Body of pancreas (tissue), 4 donors: ENCODE measurements around the gene ZNF689. TPM values are rescaled to one million over a fixed set of nuclear protein-coding genes. Genes with fewer than 3 reads are reported as not detected.

Experiments
- ATAC-seq: fragments of 150-250 bp; one replicate; pipeline ENCODE4 v1.9.1; 2016
- DNase-seq, 4 donors: peaks; one replicate each; pipeline ENCODE4 v3.0.0-alpha.2; 2019
- H3K27ac ChIP-seq, 4 donors: fragments of 200-600 bp; sonication (generic); 1 replicate in 3 of 4; 2 replicates in 1 of 4; pipeline versions ENCODE4 v1.5.1 to v1.6.1; 2016 to 2019; ENCODE audit warnings: mild to moderate bottlenecking in 1 of 4, mixed read lengths in 1 of 4, moderate library complexity in 1 of 4
- H3K27me3 ChIP-seq, 2 donors: fragments of 200-600 bp; sonication (generic); one replicate each; pipeline ENCODE4 v1.6.0; 2016; ENCODE audit warnings: mild to moderate bottlenecking in 1 of 2
- H3K36me3 ChIP-seq, 2 donors: fragments of 200-600 bp; sonication (generic); replicated peaks in 1 of 2; 2 replicates each; pipeline ENCODE4 v1.5.1; 2016; ENCODE audit warnings: low read depth in 2 of 2; ENCODE audit not compliant: insufficient read depth in 1 of 2
- H3K4me1 ChIP-seq: fragments of 200-600 bp; sonication (generic); one replicate; pipeline ENCODE4 v1.6.0; 2016
- H3K4me3 ChIP-seq, 2 donors: fragments of 200-600 bp; sonication (generic); 1 replicate in 1 of 2; 2 replicates in 1 of 2; pipeline ENCODE4 v1.5.1; 2016 to 2019
- H3K9me3 ChIP-seq, 3 donors: fragments of 200-600 bp; sonication (generic); 1 replicate in 2 of 3; 2 replicates in 1 of 3; pipeline ENCODE4 v1.5.1; 2016
- CTCF ChIP-seq, 7 experiments: fragments of 450-650 bp in 4 of 7; fragments of 200-600 bp in 3 of 7; sonication (generic) in 3 of 7; IDR thresholded peaks; one replicate each; pipeline ENCODE4 v1.5.1; 2016 to 2019; ENCODE audit warnings: antibody characterized with exemption in 7 of 7
- POLR2A ChIP-seq, 3 donors: fragments of 450-650 bp; IDR thresholded peaks; one replicate each; pipeline ENCODE4 v1.6.1; 2016; ENCODE audit warnings: antibody characterized with exemption in 3 of 3, mild to moderate bottlenecking in 2 of 3
- WGBS, 2 donors: methylation state at CpG; one replicate each; pipeline ENCODE4 v1.1.5; 2017; 5-methylcytosine and 5-hydroxymethylcytosine counted together
- intact Hi-C: fragments of 100-400 bp; cut with DNase I; formaldehyde crosslinking; loops from one replicate; pipeline ENCODE4 v1.15.1; 2023
- total RNA-seq, 2 donors: library from RNA; depleted of rRNA; stranded (reverse); fragments of >200 nt; gene quantifications; one replicate each; pipeline ENCODE4 v1.1.0, GENCODE V29; 2016

The ZNF689 gene
- total RNA-seq, 2 donors from 2014 or later = 4.6 to 7.0 TPM

GRCh38 chr16:30652718-30653117 lies 42.5 kb upstream of the ZNF689 start:
- H3K9me3 ChIP-seq = no peaks in the 10 kb centered on the region
- ATAC-seq (no peak), DNase-seq (no peak)
- intact Hi-C loops = no loop called here
- TF ChIP-seq CTCF (IDR thresholded peaks at IDR 0.05) = no peak
- no peak for TF ChIP-seq POLR2A (IDR thresholded peaks at IDR 0.05)
- no peak overlapping the region for H3K4me3 ChIP-seq
- H3K27ac ChIP-seq = peak overlapping the region in 1 of 4 donors; percentile 98
- WGBS, 2 donors = 89 to 96% methylated on average over 12 to 18 of the region's 18 CpGs
- H3K36me3 ChIP-seq = peaks cover 0 to 8% of the 10 kb centered on the region in 2 donors
- peaks cover 32% of the 10 kb centered on the region for H3K4me1 ChIP-seq
- H3K27me3 ChIP-seq = no peaks in the 10 kb centered on the region

- H3K4me3 ChIP-seq = peak overlapping the region in 1 of 2 donors; percentile 45
- intact Hi-C loops = no loop called here
- H3K4me1 ChIP-seq = peaks cover 26% of the 10 kb centered on the region
- WGBS, 2 donors = 11 to 12% methylated on average over 2 of the region's 2 CpGs
- TF ChIP-seq POLR2A (IDR thresholded peaks at IDR 0.05) (no peak), CTCF (IDR thresholded peaks at IDR 0.05) (no peak)
- no peaks in the 10 kb centered on the region for H3K27me3 ChIP-seq
- peaks cover 0 to 8% of the 10 kb centered on the region in 2 donors for H3K36me3 ChIP-seq
- no peaks in the 10 kb centered on the region for H3K9me3 ChIP-seq
- DNase-seq (no peak), ATAC-seq (no peak)
- H3K27ac ChIP-seq = peak overlapping the region; percentile 92 to 98 (median 97)
Measured at GRCh38 chr16:30652005-30652296, 41.8 kb upstream of the ZNF689 start.

- H3K4me1 ChIP-seq = peaks cover 20% of the 10 kb centered on the region
- peak overlapping the region; percentile 92 to 98 (median 97) for H3K27ac ChIP-seq
- peak; percentile 6 to 60 (median 48) for TF ChIP-seq POLR2A (IDR thresholded peaks at IDR 0.05)
- TF ChIP-seq CTCF (IDR thresholded peaks at IDR 0.05) = peak; percentile 58 to 80 (median 62)
- WGBS, 2 donors = 0% methylated on average over 1 to 64 of the region's 71 CpGs
- DNase-seq = peak; percentile 69 to 76 (median 70)
- H3K4me3 ChIP-seq = peak overlapping the region; percentile 45 to 87
- intact Hi-C loops = no loop called here
- peaks cover 0 to 8% of the 10 kb centered on the region in 2 donors for H3K36me3 ChIP-seq
- peak; percentile 64 for ATAC-seq
- H3K27me3 ChIP-seq = no peaks in the 10 kb centered on the region
- no peaks in the 10 kb centered on the region for H3K9me3 ChIP-seq
Measured at GRCh38 chr16:30651124-30652004, 41.2 kb upstream of the ZNF689 start.

GRCh38 chr16:30650369-30651123 lies 40.4 kb upstream of the ZNF689 start, which contains the start of gene PRR14:
PRR14 (plus strand) TSS chr16:30650960; CDS start chr16:30651646, 686 bp downstream.
- no peaks in the 10 kb centered on the region for H3K9me3 ChIP-seq
- ATAC-seq (peak; percentile 92), DNase-seq (peak; percentile 99 to 100 (median 100))
- peak within 1 kb of the TSS; percentile 45 to 87 for H3K4me3 ChIP-seq
- peaks cover 0 to 6% of the 10 kb centered on the region in 2 donors for H3K36me3 ChIP-seq
- peak within 1 kb of the TSS; percentile 92 to 98 (median 97) for H3K27ac ChIP-seq
- TF ChIP-seq POLR2A (IDR thresholded peaks at IDR 0.05) (peak; percentile 41 to 71 (median 61)), CTCF (IDR thresholded peaks at IDR 0.05) (peak in 5 of 7 experiments; percentile 9 to 69 (median 47))
- WGBS, 2 donors = 0 to 3% methylated on average over 20 to 53 of the region's 53 CpGs
- H3K4me1 ChIP-seq = peaks cover 20% of the 10 kb centered on the region
- H3K27me3 ChIP-seq = no peaks in the 10 kb centered on the region
- intact Hi-C loops = no loop called here
